AG10803 (cell line): ENCODE measurements around the gene ATG7.

Source experiments
- DNase-seq: peaks from one replicate; pipeline ENCODE4 v3.0.0; 2010; ENCODE audit warnings: low read depth
- H3K4me3 ChIP-seq: 2 replicates; pipeline ENCODE4 v1.5.1; 2011; ENCODE audit warnings: mild to moderate bottlenecking, low read length, control low read depth
- TF ChIP-seq, protein P1 (sequence below): conservative IDR thresholded peaks from 2 replicates; pipeline ENCODE4 v1.5.1; 2011; ENCODE audit warnings: mild to moderate bottlenecking, low read length, control low read depth, inconsistent platforms

ATG7 gene

GRCh38 chr3:11530153-11530721 lies 258.0 kb downstream of the ATG7 start:
- peak; percentile 87 for DNase-seq
- TF ChIP-seq, protein P1, sequence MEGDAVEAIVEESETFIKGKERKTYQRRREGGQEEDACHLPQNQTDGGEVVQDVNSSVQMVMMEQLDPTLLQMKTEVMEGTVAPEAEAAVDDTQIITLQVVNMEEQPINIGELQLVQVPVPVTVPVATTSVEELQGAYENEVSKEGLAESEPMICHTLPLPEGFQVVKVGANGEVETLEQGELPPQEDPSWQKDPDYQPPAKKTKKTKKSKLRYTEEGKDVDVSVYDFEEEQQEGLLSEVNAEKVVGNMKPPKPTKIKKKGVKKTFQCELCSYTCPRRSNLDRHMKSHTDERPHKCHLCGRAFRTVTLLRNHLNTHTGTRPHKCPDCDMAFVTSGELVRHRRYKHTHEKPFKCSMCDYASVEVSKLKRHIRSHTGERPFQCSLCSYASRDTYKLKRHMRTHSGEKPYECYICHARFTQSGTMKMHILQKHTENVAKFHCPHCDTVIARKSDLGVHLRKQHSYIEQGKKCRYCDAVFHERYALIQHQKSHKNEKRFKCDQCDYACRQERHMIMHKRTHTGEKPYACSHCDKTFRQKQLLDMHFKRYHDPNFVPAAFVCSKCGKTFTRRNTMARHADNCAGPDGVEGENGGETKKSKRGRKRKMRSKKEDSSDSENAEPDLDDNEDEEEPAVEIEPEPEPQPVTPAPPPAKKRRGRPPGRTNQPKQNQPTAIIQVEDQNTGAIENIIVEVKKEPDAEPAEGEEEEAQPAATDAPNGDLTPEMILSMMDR, result peak; percentile 27; the same call in 1 of the 2 replicates
- no peak overlapping the region for H3K4me3 ChIP-seq

DNA sequence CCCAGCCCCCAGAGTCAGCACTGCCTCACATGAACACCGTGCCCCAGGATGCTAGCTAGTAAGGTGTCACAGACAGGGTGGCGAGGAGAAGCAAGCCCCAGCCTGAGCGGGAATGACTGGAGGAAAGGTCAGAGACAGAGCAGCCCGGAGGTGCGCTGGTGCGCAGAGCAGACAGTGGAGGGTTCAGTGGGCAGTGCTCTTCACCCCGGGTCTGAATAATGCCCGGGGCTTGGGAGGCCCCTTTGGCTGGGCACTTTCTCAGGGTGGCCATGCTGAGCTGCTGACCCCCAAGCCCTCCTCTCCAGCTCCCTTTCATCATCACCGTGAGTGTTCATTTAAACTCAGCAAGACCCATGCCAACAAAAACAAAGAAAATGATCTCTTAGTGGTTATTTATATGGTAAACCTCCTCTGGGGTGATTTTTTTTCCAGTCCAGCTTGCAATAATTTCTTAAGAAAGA lies 260.8 kb downstream of the ATG7 start:
- H3K4me3 ChIP-seq, result no peak overlapping the region
- DNase-seq, result no peak
- TF ChIP-seq, protein P1, result no peak

- DNase-seq, result no peak
- TF ChIP-seq, protein P1, result no peak
- H3K4me3 ChIP-seq, result no peak overlapping the region
Observed at GRCh38 chr3:11534011-11534792, 262.0 kb downstream of the ATG7 start.

DNA sequence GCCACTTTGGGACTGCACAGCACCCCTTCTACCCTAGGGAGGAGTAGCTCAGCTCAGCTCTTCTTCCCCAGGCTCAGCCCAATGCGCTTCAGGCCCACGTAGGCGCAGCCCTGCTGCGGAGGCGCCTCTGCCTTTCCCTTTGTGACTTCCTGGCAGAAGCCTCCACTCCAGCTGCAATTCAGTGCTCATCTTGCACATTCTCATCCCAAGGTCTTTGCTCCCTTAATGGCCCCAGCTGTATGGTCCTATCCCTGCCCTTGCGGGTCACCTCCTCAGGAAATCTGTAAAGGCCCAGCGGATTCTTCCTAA lies 262.6 kb downstream of the ATG7 start:
- H3K4me3 ChIP-seq, result no peak overlapping the region
- TF ChIP-seq, protein P1, result no peak
- DNase-seq, result no peak

DNA sequence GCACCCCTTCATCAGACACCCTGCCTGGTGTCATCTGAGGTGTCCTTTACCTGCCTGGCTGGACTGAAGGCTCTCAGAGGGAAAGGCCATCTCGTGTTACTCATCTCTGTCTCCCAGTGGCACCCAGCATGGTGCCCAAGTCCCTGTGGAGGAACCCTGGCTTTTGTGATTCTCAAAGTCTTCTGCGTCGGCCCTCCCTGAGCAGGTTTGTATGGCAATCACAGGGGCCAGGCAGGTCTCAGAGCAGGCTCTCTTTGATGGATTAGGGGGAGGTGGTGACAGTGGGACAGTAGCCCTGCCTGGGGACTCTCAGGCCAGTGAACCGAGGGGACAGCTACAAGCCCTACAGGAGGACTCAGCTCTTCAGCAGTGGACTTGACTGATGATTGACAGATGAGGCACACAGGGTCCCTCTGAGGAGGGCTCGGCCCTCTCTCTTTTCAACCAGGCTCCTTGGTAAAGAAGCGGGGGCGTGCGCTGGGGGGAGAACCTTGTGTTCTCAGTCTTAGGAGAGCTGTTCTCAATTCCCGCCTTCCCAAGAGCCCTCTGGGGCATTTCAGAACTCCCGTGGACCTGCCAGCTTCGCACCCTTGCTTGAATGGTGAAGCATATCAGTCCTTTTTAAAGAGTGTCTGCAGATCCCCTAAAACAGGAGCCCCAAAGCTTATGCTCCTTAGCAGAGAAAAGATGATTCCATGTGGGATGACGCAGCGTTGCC lies 263.2 kb downstream of the ATG7 start:
- DNase-seq, result no peak
- H3K4me3 ChIP-seq, result no peak overlapping the region
- TF ChIP-seq, protein P1, result no peak

DNA sequence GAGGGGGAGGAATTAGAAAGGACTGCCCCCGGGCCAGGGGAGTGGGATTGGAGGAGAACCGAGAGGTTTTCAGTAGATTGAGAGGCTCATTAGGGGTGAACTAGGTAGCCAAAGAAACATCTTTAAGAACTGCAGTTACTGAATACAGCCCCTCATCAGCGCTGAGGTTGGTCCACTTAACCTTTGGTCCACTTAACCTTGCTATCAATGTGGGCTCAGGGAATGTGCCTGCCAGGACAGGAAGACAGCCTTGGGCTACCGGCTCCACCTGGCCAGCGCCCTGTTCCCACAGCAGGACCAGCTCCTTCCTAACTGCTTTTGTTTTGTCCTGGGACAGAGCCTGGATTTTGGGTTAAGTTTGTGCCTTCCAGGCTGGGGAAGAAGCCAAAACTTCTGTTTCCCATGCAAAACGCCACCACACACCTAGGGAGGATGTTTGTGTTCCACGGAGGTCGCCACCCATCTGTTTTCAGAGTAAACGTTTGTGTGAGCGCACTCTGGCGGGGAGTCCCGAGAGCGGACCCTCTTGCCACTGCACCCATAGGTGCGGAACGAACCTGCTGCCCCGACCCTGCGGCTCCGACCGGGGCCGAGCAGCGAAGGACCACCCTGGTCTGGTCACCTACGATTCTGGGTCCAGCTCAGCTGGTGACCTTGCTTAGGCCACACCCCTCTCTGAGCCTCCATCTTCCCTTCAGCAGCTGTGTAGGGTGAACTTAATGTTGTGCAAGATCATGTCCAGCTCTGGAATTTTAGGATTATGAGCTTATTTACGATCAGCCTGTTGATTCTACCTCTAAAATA lies 264.1 kb downstream of the ATG7 start:
- DNase-seq, result no peak

More for the DNA sequence above, 264.1 kb downstream of the ATG7 start:
- H3K4me3 ChIP-seq, result no peak overlapping the region
- TF ChIP-seq, protein P1, result no peak
